H1 (cell line): Measurements from ENCODE around the gene RBM20. TPM values are rescaled to one million over a fixed set of nuclear protein-coding genes. Genes with fewer than 3 reads are reported as not detected.

Experiments
- CREB1 ChIP-seq: IDR thresholded peaks from 2 replicates; pipeline ENCODE4 v1.6.1; 2012; ENCODE audit warnings: inconsistent platforms
- CTBP2 ChIP-seq: IDR thresholded peaks from 2 replicates; pipeline ENCODE4 v1.7.0; 2011; ENCODE audit warnings: borderline replicate concordance, mild to moderate bottlenecking, moderate library complexity, mixed read lengths, low read length; ENCODE audit not compliant: insufficient read depth, insufficient read length
- KDM1A ChIP-seq: fragments of 200-600, 300-600 bp; sonication (generic); IDR thresholded peaks from 2 replicates; pipeline ENCODE4 v1.7.1; 2016; ENCODE audit warnings: mild to moderate bottlenecking, low read length, borderline replicate concordance
- MAFK ChIP-seq: IDR thresholded peaks from 2 replicates; pipeline ENCODE4 v1.6.1; 2012; ENCODE audit warnings: low read depth, mild to moderate bottlenecking, improper control_type of control experiment, low read length
- NANOG ChIP-seq: IDR thresholded peaks from 2 replicates; pipeline ENCODE4 v1.6.1; 2011; ENCODE audit warnings: low read length, low read depth, mild to moderate bottlenecking, inconsistent platforms; ENCODE audit not compliant: insufficient read depth, poor library complexity, severe bottlenecking
- RNF2 ChIP-seq: fragments of 200-900, 300-1000 bp; sonication (generic); IDR thresholded peaks from 2 replicates; pipeline ENCODE4 v1.7.1; 2016; ENCODE audit warnings: borderline replicate concordance, low read depth, mild to moderate bottlenecking, antibody characterized with exemption, low read length; ENCODE audit not compliant: poor library complexity, severe bottlenecking; ENCODE audit errors: missing control alignments
- TBP ChIP-seq: IDR thresholded peaks from 2 replicates; pipeline ENCODE4 v1.6.1; 2011; ENCODE audit warnings: low read depth, low read length, improper control_type of control experiment
- polyA plus RNA-seq, 7 experiments: library from polyadenylated mRNA; depleted of rRNA in 3 of 7; stranded (reverse) in 5 of 7; unstranded in 2 of 7; fragments of >200 nt in 5 of 7; fragments of 200-250 nt in 2 of 7; gene quantifications; 1 replicate in 5 of 7; 2 replicates in 1 of 7; 4 replicates in 1 of 7; pipeline versions ENCODE4 v1.2.1 to v1.2.3, GENCODE V29; 2011 to 2013; ENCODE audit warnings: missing spikeins in 2 of 7, mixed read lengths in 2 of 7
- total RNA-seq: library from RNA; stranded (reverse); fragmentation: NEBNext Ultra II Directional; extraction: Animal tissue kit (Norgen Biotek cat#: 25700); gene quantifications from 2 replicates; pipeline ENCODE4 v1.2.1, GENCODE V29; 2021
- TF ChIP-seq, protein P1 (sequence below): IDR thresholded peaks from 2 replicates; pipeline ENCODE4 v1.6.1; 2011; ENCODE audit warnings: low read length, improper control_type of control experiment

RBM20 gene
- total and polyA plus RNA-seq, 2 of the 8 experiments (the other 6 are each of a cell fraction or from before 2014, with no cell fraction given) = 0.05 to 0.63 TPM

DNA sequence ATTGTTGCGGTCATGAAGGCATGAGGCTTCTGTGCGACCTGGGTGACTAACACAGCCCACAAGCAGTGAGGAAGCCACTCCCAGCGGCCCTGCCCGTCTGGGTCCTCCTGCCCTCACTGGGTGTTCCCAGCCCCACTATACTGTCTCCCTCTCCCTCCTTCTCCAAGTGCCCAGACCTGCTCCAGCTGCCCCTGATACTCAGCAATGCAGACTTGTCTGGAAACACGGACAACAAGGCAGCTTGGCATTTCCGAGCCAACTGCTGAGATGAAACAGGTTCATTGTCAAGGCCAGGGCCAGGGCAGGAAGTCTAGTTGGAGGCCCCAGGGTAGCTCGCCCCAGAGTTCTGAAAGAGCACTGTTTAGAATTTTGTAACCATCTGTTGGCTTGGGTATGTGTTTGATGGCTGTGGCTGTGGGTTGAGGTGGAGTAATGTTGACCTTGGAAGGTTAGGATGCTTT is 95.7 kb downstream of the RBM20 start (continued):
- no peak for TF ChIP-seq TBP
- no peak for TF ChIP-seq MAFK
- no peak for TF ChIP-seq NANOG
- TF ChIP-seq CTBP2 = no peak
- no peak for TF ChIP-seq RNF2
- TF ChIP-seq, protein P1, sequence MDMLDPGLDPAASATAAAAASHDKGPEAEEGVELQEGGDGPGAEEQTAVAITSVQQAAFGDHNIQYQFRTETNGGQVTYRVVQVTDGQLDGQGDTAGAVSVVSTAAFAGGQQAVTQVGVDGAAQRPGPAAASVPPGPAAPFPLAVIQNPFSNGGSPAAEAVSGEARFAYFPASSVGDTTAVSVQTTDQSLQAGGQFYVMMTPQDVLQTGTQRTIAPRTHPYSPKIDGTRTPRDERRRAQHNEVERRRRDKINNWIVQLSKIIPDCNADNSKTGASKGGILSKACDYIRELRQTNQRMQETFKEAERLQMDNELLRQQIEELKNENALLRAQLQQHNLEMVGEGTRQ = no peak
- no peak for TF ChIP-seq CREB1
- no peak for TF ChIP-seq KDM1A
